Neuron (in vitro differentiated cells): ENCODE results near the gene IDI1.

Experiments
- H2AFZ ChIP-seq: one replicate; pipeline ENCODE4 v1.6.1; 2013; ENCODE audit warnings: low read depth, mild to moderate bottlenecking, inconsistent platforms, low read length, moderate library complexity
- H3K27me3 ChIP-seq: one replicate; pipeline ENCODE4 v1.6.1; 2013; ENCODE audit warnings: low read length; ENCODE audit not compliant: insufficient read depth
- H3K36me3 ChIP-seq: one replicate; pipeline ENCODE4 v1.6.1; 2013; ENCODE audit warnings: low read length; ENCODE audit not compliant: insufficient read depth
- H3K4me1 ChIP-seq: one replicate; pipeline ENCODE4 v1.6.1; 2013; ENCODE audit warnings: low read length; ENCODE audit not compliant: insufficient read depth
- H3K4me3 ChIP-seq: 2 replicates; pipeline ENCODE4 v1.5.1; 2013; ENCODE audit warnings: mild to moderate bottlenecking, low read length, moderate library complexity
- H3K9me3 ChIP-seq: one replicate; pipeline ENCODE4 v1.6.1; 2013; ENCODE audit warnings: low read length

IDI1 gene

DNA sequence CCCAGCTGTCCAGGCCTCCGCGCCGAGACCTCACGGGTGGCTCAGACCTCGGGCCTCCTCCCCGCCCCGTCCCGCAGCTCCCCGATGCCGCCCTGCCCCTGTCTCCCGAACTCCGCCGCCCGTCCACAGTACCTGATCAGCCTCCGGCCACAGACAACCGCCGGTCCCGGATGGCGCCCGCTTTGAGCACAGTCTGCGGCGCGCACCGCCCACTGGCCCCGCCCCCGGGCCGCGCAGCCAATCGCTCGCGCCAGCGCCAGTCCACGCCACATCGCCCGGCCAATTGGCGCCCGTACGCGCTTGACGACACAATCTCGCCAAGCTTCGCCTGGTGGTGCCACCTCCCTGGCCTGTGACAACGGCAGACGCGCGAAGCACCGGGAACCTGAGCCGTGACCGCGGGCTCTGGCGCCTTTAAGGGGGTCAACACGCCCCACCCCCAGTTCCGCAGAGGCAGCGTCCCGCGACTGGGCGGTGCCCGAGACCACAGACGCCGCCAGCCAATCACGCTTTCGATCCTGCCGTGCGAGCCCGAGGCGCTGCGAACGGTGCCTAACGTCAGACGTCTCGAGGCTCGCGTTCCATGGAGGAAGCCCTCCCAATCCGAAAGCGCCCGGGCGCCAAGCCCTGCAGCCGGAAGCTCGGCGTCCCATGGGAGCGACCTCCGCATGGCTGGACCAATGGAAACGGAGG is at the start of gene IDI1:
Gene IDI1, minus strand, starts transcription at position 388 of the 693 bp plus-strand sequence. Its CDS starts 116 bp downstream, at position 272.
- no peaks in the 10 kb centered on the region for H3K9me3 ChIP-seq
- H3K4me3 ChIP-seq = peak within 1 kb of the TSS; percentile 100
- H3K27me3 ChIP-seq = no peaks in the 10 kb centered on the region
- H3K36me3 ChIP-seq = peaks cover 39% of the 10 kb centered on the region
- peaks cover 37% of the 10 kb centered on the region for H3K4me1 ChIP-seq
- H2AFZ ChIP-seq = no peak within 1 kb of the TSS

DNA sequence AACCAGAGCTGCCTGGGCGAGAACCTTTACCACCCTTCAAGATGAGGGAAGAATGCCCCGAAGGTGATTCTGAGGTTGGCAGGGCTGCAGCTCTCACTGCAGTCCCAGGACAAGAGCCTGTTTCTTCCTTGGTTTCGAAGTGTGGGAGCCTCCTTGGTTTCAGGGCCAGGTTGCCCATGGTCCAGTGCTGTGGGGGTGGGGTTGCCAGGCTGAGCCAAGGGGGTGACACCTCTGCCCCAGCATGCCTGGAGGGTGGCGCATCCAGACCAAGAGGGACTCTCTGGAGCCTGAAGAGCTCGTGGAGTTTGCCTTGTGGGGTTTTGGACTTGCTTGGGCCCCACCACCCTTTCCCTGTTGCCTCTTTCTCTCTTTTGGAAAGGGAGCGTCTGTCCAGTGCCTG is 48.5 kb upstream of the IDI1 start:
- Histone ChIP-seq H3K36me3 (peaks cover 50% of the 10 kb centered on the region), H3K9me3 (peaks cover 3% of the 10 kb centered on the region), H3K4me1 (no peaks in the 10 kb centered on the region), H3K4me3 (no peak overlapping the region), H3K27me3 (no peaks in the 10 kb centered on the region), H2AFZ (no peak overlapping the region)

DNA sequence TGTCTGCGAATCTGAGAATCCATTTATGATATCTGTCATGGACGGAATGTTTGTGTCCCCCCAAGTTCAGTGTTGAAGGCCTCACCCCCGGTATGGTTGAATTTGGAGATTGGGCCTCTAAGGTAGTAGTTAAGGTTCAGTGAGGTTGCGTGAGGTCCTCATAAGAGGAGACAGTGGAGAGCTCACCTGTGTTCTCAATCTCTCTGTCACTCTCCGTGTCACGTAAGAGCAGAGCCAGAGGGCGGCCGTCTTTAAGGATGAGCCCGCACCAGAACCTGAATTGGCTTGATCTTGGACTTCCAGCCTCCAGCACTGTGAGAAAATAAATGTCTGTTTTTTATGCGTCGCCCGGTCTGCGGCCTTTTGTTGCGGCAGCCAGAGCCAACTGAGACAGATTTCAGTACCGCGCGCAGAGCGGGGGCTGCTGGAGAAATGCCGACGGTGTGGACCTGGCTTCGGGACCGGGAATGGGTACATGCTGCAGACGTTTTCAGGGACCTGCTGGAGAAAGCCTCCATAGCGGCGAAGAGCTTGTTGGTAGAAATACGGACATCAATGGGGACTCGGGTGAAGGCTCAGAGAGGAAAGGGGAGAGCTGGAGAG is 47.5 kb upstream of the IDI1 start:
- H3K4me1 ChIP-seq = no peaks in the 10 kb centered on the region
- peaks cover 50% of the 10 kb centered on the region for H3K36me3 ChIP-seq
- no peak overlapping the region for H2AFZ ChIP-seq
- no peaks in the 10 kb centered on the region for H3K27me3 ChIP-seq
- no peak overlapping the region for H3K4me3 ChIP-seq
- H3K9me3 ChIP-seq = no peaks in the 10 kb centered on the region

DNA sequence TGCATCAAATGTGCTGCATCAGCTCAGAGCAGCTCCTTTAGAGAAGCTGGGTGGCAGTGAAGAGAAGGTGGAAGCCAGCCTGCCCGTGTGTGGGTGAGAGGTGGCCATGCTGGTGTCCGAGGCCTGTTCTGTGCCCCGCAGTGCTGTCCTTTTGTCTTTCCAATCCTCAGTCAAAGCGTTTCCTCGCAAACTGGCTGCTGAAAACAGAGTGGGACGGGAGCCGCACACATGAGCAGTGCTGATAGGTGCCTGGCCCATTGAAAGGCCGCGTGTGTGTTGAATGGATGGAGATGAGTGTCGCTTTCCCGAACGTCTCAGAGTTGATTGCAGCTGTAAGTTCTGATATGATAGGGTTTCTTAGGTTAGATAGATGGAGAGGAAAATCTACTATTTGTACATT is 46.6 kb upstream of the IDI1 start:
- Histone ChIP-seq H3K36me3 (peaks cover 57% of the 10 kb centered on the region), H3K27me3 (no peaks in the 10 kb centered on the region), H3K4me3 (no peak overlapping the region), H2AFZ (no peak overlapping the region), H3K9me3 (no peaks in the 10 kb centered on the region), H3K4me1 (no peaks in the 10 kb centered on the region)

DNA sequence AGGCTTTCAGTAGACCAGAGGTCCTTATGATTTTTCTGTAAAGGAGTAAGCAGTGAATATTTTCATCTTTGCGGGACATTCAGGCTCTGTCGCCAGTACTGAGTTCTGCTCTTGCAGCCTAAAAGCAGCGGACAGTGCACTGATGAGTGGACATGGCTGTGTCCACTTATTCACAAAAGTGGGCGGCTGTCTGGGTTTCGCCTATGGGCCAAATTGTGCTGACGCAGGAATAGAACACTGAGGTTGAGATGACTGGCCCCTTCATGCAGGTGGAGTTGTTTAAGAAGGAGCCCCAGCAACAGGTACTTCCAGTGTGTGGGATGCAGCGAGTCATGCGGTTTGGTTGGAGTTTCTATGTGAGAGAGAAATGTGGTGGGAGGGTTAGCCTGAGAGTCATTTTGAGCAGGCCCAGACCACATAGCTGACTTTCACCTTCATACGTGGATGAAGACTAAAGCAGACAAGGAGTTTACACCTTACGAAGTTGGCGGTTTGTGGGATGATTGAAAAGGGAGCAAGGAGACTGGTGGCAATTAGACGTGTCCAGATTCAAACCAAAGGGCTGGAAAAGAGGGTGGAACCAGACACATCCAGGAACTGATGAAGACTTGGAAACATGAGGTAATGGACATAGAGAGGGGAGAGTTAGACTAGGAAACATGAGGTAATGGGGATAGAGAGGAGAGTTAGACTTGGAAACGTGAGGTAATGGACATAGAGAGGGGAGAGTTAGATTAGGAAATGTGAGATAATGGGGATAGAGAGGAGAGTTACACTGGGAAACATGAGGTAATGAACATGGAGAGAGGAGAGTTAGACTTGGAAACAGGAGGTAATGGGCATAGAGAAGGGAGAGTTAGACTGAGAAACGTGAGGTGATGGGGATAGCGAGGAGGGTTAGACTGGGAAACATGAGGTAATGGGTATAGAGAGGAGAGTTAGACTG is 45.5 kb upstream of the IDI1 start:
- H3K27me3 ChIP-seq = no peaks in the 10 kb centered on the region
- no peak overlapping the region for H2AFZ ChIP-seq
- H3K9me3 ChIP-seq = no peaks in the 10 kb centered on the region
- H3K36me3 ChIP-seq = peaks cover 62% of the 10 kb centered on the region
- H3K4me1 ChIP-seq = no peaks in the 10 kb centered on the region
- no peak overlapping the region for H3K4me3 ChIP-seq

DNA sequence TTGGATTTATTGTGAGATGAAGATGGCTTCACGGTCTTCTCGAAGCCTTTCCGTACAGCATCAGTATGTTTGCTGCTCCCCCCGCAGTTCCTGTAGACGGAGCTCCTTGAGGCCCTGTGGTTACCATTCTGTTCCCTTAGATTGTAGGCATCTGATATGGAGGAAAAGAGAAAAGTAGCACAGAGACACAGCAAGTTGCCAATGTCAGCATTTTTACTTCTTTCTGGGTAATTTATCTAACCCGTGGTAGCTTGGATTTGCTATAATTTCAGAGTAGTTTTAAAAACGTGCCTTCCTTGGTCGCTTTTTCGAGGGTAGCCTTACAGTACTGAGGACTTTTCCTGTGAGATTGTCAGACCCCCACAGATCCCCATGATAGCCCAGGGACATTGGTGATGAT is 44.8 kb upstream of the IDI1 start:
- H3K4me1 ChIP-seq = no peaks in the 10 kb centered on the region
- H2AFZ ChIP-seq = no peak overlapping the region
- no peak overlapping the region for H3K4me3 ChIP-seq
- H3K36me3 ChIP-seq = peaks cover 67% of the 10 kb centered on the region
- H3K27me3 ChIP-seq = no peaks in the 10 kb centered on the region
- H3K9me3 ChIP-seq = no peaks in the 10 kb centered on the region

DNA sequence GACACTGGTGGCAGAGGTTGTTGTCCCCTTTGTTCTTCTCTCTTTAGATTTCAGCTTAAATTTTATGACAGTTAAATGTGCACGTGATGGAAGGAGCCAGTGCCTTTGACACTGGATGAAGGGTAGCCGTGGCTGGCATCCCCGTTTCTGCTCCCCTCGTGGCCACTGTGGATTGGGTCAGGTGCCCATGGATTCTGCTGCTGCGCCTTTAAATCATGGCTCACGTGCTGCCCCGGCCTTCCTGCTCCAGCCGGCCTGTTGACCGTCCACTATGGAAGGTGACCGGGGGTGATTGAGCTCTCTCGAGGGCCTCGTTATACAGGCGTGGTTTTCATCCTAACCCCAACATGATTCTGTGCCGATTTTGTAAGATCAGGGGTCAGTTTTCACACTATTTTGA is 41.8 kb upstream of the IDI1 start:
- peaks cover 72% of the 10 kb centered on the region for H3K36me3 ChIP-seq

DNA sequence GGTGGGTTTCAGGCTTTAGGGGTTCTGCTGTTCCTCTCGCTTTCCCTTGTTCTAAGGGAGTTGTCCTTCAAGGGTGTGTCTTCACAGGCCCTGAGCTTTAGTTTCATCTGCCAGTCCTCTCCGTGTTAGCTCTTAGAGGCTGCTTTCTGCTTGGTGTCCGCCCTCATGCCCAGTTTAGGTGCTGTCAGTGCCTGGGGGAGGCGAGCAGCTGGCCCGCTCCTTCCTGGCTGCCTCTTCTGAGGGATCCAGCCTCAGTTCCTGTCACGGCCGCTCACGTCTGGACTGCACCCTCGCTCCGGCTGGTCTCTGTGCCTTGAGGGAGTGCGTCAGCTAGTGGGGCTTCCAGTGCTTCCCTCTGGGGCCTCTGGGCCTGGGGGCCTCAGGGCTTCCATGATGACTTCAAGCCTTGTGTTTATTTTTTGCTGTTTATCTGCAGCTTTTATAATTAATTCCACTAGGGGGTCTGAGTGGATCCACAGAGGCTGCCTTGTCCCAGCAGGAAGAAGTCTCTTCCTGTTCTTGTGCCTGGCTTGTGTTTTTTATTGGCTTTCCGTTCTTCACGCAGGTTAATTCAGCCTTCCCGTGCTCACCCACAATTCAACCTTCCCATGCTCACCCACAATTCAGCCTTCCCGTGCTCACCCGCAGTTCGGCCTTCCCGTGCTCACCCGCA is 40.2 kb upstream of the IDI1 start:
- Histone ChIP-seq H3K36me3 (peaks cover 78% of the 10 kb centered on the region), H3K4me1 (no peaks in the 10 kb centered on the region), H3K27me3 (no peaks in the 10 kb centered on the region), H3K4me3 (no peak overlapping the region), H2AFZ (no peak overlapping the region), H3K9me3 (no peaks in the 10 kb centered on the region)

More for the DNA sequence above, 41.8 kb upstream of the IDI1 start:
- H3K9me3 ChIP-seq = no peaks in the 10 kb centered on the region
- H2AFZ ChIP-seq = no peak overlapping the region
- no peaks in the 10 kb centered on the region for H3K27me3 ChIP-seq
- H3K4me3 ChIP-seq = no peak overlapping the region
- H3K4me1 ChIP-seq = no peaks in the 10 kb centered on the region

DNA sequence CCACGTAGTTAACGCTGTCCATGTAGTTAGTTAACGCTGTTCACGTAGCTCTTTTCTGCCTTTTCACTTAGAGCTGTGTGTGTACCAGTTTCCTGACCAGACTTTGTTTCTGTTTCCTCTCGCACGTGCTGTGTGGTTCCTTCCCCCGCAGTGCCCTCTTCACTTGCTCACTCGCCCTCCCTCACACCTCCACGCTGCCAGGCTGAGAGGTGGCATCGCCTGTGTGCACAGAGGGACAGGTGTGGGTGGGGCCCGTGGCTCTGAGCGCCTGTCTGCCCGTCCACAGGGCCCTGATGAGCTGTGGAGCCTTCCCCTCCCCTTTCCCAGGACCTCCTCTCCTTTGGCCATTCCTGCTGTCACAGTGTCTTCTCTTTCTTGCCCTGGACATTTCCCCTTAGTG is 37.9 kb upstream of the IDI1 start:
- H3K36me3 ChIP-seq = peaks cover 75% of the 10 kb centered on the region
- no peaks in the 10 kb centered on the region for H3K4me1 ChIP-seq
- no peak overlapping the region for H2AFZ ChIP-seq
- no peaks in the 10 kb centered on the region for H3K27me3 ChIP-seq
- no peaks in the 10 kb centered on the region for H3K9me3 ChIP-seq
- no peak overlapping the region for H3K4me3 ChIP-seq

DNA sequence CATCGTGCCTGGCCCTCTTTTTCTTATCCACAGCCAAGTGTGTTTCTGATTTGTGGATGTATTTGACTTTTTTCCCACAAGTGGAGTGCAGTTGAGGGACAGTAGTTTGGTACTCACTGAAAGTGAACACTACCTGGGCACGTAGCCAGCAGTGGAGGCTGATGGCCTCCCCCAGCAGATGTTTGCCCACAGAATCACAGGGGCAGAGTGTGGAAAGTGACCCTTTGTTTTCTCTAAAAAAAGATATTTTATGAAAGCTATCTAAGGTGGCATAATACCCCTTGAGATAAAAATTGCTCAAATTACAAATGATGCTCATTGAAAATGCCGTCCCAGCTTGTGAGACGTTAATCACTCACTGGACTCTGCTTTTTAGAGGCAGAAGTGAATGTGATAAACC is 36.3 kb upstream of the IDI1 start:
- Histone ChIP-seq H3K36me3 (peaks cover 65% of the 10 kb centered on the region), H3K9me3 (no peaks in the 10 kb centered on the region), H3K27me3 (no peaks in the 10 kb centered on the region), H3K4me3 (no peak overlapping the region), H3K4me1 (no peaks in the 10 kb centered on the region), H2AFZ (no peak overlapping the region)

DNA sequence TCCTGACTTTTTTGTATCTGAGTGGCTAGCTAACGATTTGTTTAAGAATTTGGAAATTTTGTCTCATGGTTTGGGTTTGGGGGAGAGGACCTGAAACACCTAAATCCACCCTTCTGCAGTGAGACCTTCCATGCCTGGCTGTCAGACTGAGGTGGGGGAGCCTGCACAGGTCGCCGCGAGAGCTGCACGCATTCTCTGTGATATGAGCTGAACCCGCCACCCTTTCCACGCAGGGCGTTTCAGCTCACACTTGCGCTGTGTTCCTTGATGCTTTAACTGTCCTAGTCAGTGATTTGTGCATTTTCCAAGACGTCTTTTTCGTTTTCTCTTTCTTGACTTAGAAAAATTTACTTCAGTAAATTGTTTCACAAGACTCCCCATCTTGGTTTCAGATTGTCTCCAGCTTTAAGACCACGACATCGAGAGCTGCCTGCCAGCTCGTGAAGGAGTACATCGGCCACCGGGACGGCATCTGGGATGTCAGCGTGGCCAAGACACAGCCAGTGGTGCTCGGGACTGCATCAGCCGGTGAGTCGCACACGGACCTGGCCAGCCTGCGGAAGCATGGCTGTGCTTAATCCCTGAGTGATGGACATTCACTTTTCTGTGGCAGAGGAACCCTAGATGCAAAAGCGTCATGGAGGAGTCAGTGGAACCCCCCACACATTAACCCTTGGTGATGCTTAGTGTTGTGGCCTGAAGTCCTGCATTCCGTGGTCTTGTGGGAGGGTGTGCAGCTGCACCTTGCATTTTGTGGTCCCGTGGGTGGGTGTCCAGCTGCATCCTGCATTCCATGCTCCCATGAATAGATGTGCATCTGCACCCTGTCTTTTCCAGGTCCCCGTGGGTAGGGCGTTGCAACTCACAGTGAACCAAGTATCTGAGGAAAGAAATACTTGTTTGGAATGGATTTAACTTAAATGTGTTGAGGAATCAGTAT is 35.4 kb upstream of the IDI1 start:
- H3K4me1 ChIP-seq = no peaks in the 10 kb centered on the region
- no peak overlapping the region for H3K4me3 ChIP-seq
- H3K27me3 ChIP-seq = no peaks in the 10 kb centered on the region
- H3K9me3 ChIP-seq = no peaks in the 10 kb centered on the region
- no peak overlapping the region for H2AFZ ChIP-seq
- H3K36me3 ChIP-seq = peaks cover 63% of the 10 kb centered on the region

DNA sequence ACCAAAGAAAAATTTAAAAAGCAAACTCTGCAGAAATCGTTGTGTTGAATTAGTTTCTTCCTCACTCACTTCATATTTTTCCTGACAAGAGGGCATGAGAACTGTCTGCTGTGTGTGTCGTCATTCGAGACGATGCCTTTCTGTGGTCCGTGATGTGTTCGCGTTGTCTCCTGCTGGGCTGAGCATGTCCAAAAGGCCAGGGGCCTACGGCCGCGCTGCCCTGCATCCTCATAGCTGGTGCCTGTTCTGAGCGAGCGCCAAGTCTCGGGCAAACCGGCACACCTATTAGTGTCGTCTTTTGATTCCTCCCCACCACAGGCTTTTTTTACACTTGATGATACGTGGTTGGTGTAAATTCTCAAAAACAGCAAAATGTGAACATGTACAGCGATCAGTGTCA is 34.7 kb upstream of the IDI1 start:
- Histone ChIP-seq H3K36me3 (peaks cover 58% of the 10 kb centered on the region), H3K9me3 (no peaks in the 10 kb centered on the region), H2AFZ (no peak overlapping the region), H3K4me3 (no peak overlapping the region), H3K4me1 (no peaks in the 10 kb centered on the region), H3K27me3 (no peaks in the 10 kb centered on the region)
